GM06990 (cell line): ENCODE measurements around the gene IL12RB2.
"Not testable (repeated sequence)": the region's sequence is repeated elsewhere in the genome, so short reads cannot be mapped to it uniquely, and the experiment has no call there.

ENCODE experiments used
- DNase-seq: peaks from one replicate; pipeline ENCODE4 v3.0.0-alpha.2; 2011; ENCODE audit not compliant: insufficient read length; ENCODE audit errors: extremely low read depth
- H3K27me3 ChIP-seq: replicated peaks from 2 replicates; pipeline ENCODE4 v1.6.0; 2011; ENCODE audit warnings: low read length; ENCODE audit not compliant: control insufficient read depth, insufficient read depth
- H3K36me3 ChIP-seq: 2 replicates; pipeline ENCODE4 v1.5.1; 2011; ENCODE audit warnings: low read length; ENCODE audit not compliant: control insufficient read depth, insufficient read depth
- H3K4me3 ChIP-seq: replicated peaks from 2 replicates; pipeline ENCODE4 v1.5.1; 2011; ENCODE audit warnings: low read depth, mild to moderate bottlenecking, control low read depth, low read length
- CTCF ChIP-seq: IDR thresholded peaks from 2 replicates; pipeline ENCODE4 v1.5.1; 2011; ENCODE audit warnings: low read length, control low read depth, mild to moderate bottlenecking, inconsistent platforms; ENCODE audit not compliant: insufficient read depth, poor library complexity, severe bottlenecking

IL12RB2 gene

GRCh38 chr1:67437961-67438360, 130.3 kb downstream of the IL12RB2 start:
- Histone ChIP-seq H3K27me3 (no peaks in the 10 kb centered on the region), H3K4me3 (no peak overlapping the region), H3K36me3 (no peaks in the 10 kb centered on the region)
- TF ChIP-seq CTCF, result no peak
- DNase-seq, result no peak

- Histone ChIP-seq H3K27me3 (no peaks in the 10 kb centered on the region), H3K4me3 (no peak overlapping the region), H3K36me3 (no peaks in the 10 kb centered on the region)
- TF ChIP-seq CTCF, result no peak
- DNase-seq, result no peak
These were observed 131.8 kb downstream of the IL12RB2 start for GRCh38 chr1:67439277-67440029.

- no peaks in the 10 kb centered on the region for H3K36me3 ChIP-seq
- DNase-seq, result no peak
- no peak for TF ChIP-seq CTCF
- H3K4me3 ChIP-seq, result no peak overlapping the region
- H3K27me3 ChIP-seq, result no peaks in the 10 kb centered on the region
These were observed 132.7 kb downstream of the IL12RB2 start for GRCh38 chr1:67440339-67440738.

- DNase-seq, result no peak
- H3K27me3 ChIP-seq, result no peaks in the 10 kb centered on the region
- H3K4me3 ChIP-seq, result no peak overlapping the region
- no peak for TF ChIP-seq CTCF
- H3K36me3 ChIP-seq, result no peaks in the 10 kb centered on the region
These were observed 133.5 kb downstream of the IL12RB2 start for GRCh38 chr1:67441183-67441582.

- Histone ChIP-seq H3K27me3 (no peaks in the 10 kb centered on the region), H3K4me3 (no peak overlapping the region), H3K36me3 (no peaks in the 10 kb centered on the region)
- no peak for TF ChIP-seq CTCF
- DNase-seq, result no peak
These were observed 134.1 kb downstream of the IL12RB2 start for GRCh38 chr1:67441739-67442281.

GRCh38 chr1:67446014-67446413, 138.3 kb downstream of the IL12RB2 start:
- DNase-seq, H3K27me3 ChIP-seq, H3K4me3 ChIP-seq, H3K36me3 ChIP-seq: not testable (repeated sequence)
